ENCODE data around the gene RAPGEF1. TPM values are rescaled to one million over a fixed set of nuclear protein-coding genes. Genes with fewer than 3 reads are reported as not detected.

Gene RAPGEF1
- total RNA-seq, 1 donor from 2014 or later, result 19.8 TPM

GRCh38 chr9:131582466-131583336 lies 157.2 kb downstream of the RAPGEF1 start:
- H3K4me3 ChIP-seq (ENCODE audit: low read length in 3 of 3), result no peak overlapping the region
- no peak overlapping the region for H3K27ac ChIP-seq (ENCODE audit: low read depth, low read length)
- H3K9ac ChIP-seq (ENCODE audit: low read depth in 1 of 3, low read length in 3 of 3), result no peak overlapping the region
- H3K27me3 ChIP-seq (ENCODE audit: control insufficient read depth in 3 of 3, insufficient read depth in 3 of 3, low read length in 3 of 3), result no peaks in the 10 kb centered on the region
- H3K9me3 ChIP-seq (ENCODE audit: control insufficient read depth in 3 of 3, low read length in 3 of 3), result no peaks in the 10 kb centered on the region
- H3K36me3 ChIP-seq (ENCODE audit: control insufficient read depth in 3 of 3, insufficient read depth in 3 of 3, low read length in 3 of 3), result peaks cover 67 to 71% (median 68%) of the 10 kb centered on the region in 3 donors
- peaks cover 2 to 11% (median 9%) of the 10 kb centered on the region in 3 donors for H3K4me1 ChIP-seq (ENCODE audit: control insufficient read depth in 3 of 3, insufficient read depth in 3 of 3, low read length in 3 of 3)

- H3K36me3 ChIP-seq (ENCODE audit: control insufficient read depth in 3 of 3, insufficient read depth in 3 of 3, low read length in 3 of 3), result peaks cover 65 to 67% (median 67%) of the 10 kb centered on the region in 3 donors
- H3K9me3 ChIP-seq (ENCODE audit: control insufficient read depth in 3 of 3, low read length in 3 of 3), result no peaks in the 10 kb centered on the region
- no peak overlapping the region for H3K9ac ChIP-seq (ENCODE audit: low read depth in 1 of 3, low read length in 3 of 3)
- H3K4me1 ChIP-seq (ENCODE audit: control insufficient read depth in 3 of 3, insufficient read depth in 3 of 3, low read length in 3 of 3), result peaks cover 2 to 11% (median 9%) of the 10 kb centered on the region in 3 donors
- no peaks in the 10 kb centered on the region for H3K27me3 ChIP-seq (ENCODE audit: control insufficient read depth in 3 of 3, insufficient read depth in 3 of 3, low read length in 3 of 3)
- no peak overlapping the region for H3K27ac ChIP-seq (ENCODE audit: low read depth, low read length)
- H3K4me3 ChIP-seq (ENCODE audit: low read length in 3 of 3), result no peak overlapping the region
Measured at GRCh38 chr9:131582056-131582455, 157.8 kb downstream of the RAPGEF1 start.

GRCh38 chr9:131580358-131580757 lies 159.5 kb downstream of the RAPGEF1 start:
- H3K4me3 ChIP-seq (ENCODE audit: low read length in 3 of 3), result no peak overlapping the region
- H3K36me3 ChIP-seq (ENCODE audit: control insufficient read depth in 3 of 3, insufficient read depth in 3 of 3, low read length in 3 of 3), result peaks cover 64 to 70% (median 68%) of the 10 kb centered on the region in 3 donors
- H3K4me1 ChIP-seq (ENCODE audit: control insufficient read depth in 3 of 3, insufficient read depth in 3 of 3, low read length in 3 of 3), result peaks cover 2 to 11% (median 9%) of the 10 kb centered on the region in 3 donors
- no peaks in the 10 kb centered on the region for H3K27me3 ChIP-seq (ENCODE audit: control insufficient read depth in 3 of 3, insufficient read depth in 3 of 3, low read length in 3 of 3)
- peak overlapping the region in 1 of 3 donors; percentile 40 for H3K9ac ChIP-seq (ENCODE audit: low read depth in 1 of 3, low read length in 3 of 3)
- H3K27ac ChIP-seq (ENCODE audit: low read depth, low read length), result no peak overlapping the region
- H3K9me3 ChIP-seq (ENCODE audit: control insufficient read depth in 3 of 3, low read length in 3 of 3), result no peaks in the 10 kb centered on the region

DNA sequence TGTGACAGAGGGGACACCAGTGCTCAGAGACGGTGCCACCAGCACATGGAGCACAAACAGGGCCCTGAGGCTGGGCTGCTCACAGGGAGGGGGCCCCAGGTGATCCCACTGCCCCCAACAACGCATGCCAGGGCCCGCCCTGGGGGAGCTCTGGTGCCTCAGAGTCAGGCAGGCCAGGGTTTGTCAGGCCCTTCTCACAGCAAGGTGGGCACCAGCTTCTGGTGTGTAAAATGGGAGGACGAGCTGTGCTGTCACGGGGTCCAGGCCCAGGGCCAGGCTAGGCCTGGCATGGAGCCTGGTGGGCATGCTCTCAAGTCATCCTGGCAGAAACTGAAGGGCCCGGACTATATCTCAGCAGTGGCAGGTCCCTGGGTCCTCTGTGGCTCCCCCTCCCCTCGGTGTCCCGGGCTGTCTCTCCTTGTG lies 160.1 kb downstream of the RAPGEF1 start:
- Histone ChIP-seq H3K4me3 (ENCODE audit: low read length in 3 of 3) (no peak overlapping the region), H3K9ac (ENCODE audit: low read depth in 1 of 3, low read length in 3 of 3) (peak overlapping the region in 1 of 3 donors; percentile 40), H3K36me3 (ENCODE audit: control insufficient read depth in 3 of 3, insufficient read depth in 3 of 3, low read length in 3 of 3) (peaks cover 61 to 69% (median 68%) of the 10 kb centered on the region in 3 donors), H3K27me3 (ENCODE audit: control insufficient read depth in 3 of 3, insufficient read depth in 3 of 3, low read length in 3 of 3) (no peaks in the 10 kb centered on the region), H3K27ac (ENCODE audit: low read depth, low read length) (no peak overlapping the region), H3K4me1 (ENCODE audit: control insufficient read depth in 3 of 3, insufficient read depth in 3 of 3, low read length in 3 of 3) (peaks cover 2 to 11% (median 9%) of the 10 kb centered on the region in 3 donors), H3K9me3 (ENCODE audit: control insufficient read depth in 3 of 3, low read length in 3 of 3) (no peaks in the 10 kb centered on the region)

DNA sequence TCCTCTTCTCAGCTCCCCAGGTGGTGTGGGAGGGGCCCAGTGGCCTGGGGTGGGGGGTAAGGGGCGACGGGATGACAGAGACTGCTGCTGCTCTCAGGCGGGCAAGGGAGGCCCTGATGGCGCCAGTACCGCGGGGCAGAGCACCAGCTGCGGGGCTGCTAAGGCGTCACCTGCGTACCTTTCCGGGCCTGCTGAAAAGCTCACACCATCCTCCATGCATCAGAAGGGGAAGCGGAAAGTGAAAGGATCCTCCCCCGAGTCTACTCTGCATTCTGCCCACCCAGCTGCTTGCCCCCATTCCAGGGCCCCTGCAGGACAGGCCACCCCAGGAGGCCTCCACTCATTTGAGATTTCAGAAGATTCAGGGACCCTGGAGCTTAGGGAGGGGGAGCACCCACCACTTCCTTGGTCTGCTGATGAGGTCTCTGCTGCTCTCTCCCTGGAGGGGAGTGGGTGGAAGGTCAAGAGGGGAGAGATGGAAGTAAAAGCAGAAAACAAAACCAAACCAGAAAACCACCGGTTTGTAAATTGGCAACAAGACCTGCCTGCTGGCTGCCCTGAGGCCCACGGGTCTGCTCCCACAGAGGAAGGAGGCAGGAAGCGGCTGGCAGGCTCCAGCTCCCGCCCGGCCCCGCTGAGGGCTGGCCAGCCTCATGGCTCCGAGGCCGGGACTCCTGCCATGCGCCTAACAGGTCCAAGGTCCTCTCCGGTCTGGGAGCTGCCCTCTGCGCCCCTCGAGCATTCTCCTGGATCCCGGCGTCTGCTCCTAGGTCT lies 161.0 kb downstream of the RAPGEF1 start:
- Histone ChIP-seq H3K36me3 (ENCODE audit: control insufficient read depth in 3 of 3, insufficient read depth in 3 of 3, low read length in 3 of 3) (peaks cover 52 to 65% (median 59%) of the 10 kb centered on the region in 3 donors), H3K27ac (ENCODE audit: low read depth, low read length) (no peak overlapping the region), H3K27me3 (ENCODE audit: control insufficient read depth in 3 of 3, insufficient read depth in 3 of 3, low read length in 3 of 3) (no peaks in the 10 kb centered on the region)

DNA sequence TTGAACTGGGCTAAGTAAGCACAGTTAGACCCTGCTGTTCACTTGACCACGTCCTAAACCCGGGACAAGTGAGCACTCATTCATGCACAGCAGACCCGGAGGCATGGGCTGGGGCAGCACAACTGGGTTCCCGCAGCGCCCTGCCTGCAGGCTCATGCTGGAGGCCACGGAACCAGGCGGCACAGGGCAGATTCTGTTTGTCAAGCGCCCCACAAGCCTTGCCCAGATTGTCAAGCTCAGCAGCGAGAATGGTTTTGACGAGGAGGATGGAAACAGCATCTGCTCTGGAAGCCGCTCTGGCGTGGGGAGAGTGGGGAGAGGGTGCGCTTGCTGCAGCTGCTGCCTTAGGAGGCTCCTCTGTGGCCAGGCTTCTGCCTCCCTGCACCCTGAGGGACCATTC lies 161.9 kb downstream of the RAPGEF1 start:
- H3K27me3 ChIP-seq (ENCODE audit: control insufficient read depth in 3 of 3, insufficient read depth in 3 of 3, low read length in 3 of 3), result no peaks in the 10 kb centered on the region
- no peak overlapping the region for H3K4me3 ChIP-seq (ENCODE audit: low read length in 3 of 3)
- H3K9ac ChIP-seq (ENCODE audit: low read depth in 1 of 3, low read length in 3 of 3), result no peak overlapping the region
- peaks cover 45 to 61% (median 52%) of the 10 kb centered on the region in 3 donors for H3K36me3 ChIP-seq (ENCODE audit: control insufficient read depth in 3 of 3, insufficient read depth in 3 of 3, low read length in 3 of 3)
- peaks cover 2 to 11% (median 9%) of the 10 kb centered on the region in 3 donors for H3K4me1 ChIP-seq (ENCODE audit: control insufficient read depth in 3 of 3, insufficient read depth in 3 of 3, low read length in 3 of 3)
- H3K27ac ChIP-seq (ENCODE audit: low read depth, low read length), result no peak overlapping the region
- H3K9me3 ChIP-seq (ENCODE audit: control insufficient read depth in 3 of 3, low read length in 3 of 3), result no peaks in the 10 kb centered on the region

More for the DNA sequence above, 161.0 kb downstream of the RAPGEF1 start:
- Histone ChIP-seq H3K4me3 (ENCODE audit: low read length in 3 of 3) (no peak overlapping the region), H3K9ac (ENCODE audit: low read depth in 1 of 3, low read length in 3 of 3) (no peak overlapping the region), H3K9me3 (ENCODE audit: control insufficient read depth in 3 of 3, low read length in 3 of 3) (no peaks in the 10 kb centered on the region), H3K4me1 (ENCODE audit: control insufficient read depth in 3 of 3, insufficient read depth in 3 of 3, low read length in 3 of 3) (peaks cover 2 to 11% (median 9%) of the 10 kb centered on the region in 3 donors)

DNA sequence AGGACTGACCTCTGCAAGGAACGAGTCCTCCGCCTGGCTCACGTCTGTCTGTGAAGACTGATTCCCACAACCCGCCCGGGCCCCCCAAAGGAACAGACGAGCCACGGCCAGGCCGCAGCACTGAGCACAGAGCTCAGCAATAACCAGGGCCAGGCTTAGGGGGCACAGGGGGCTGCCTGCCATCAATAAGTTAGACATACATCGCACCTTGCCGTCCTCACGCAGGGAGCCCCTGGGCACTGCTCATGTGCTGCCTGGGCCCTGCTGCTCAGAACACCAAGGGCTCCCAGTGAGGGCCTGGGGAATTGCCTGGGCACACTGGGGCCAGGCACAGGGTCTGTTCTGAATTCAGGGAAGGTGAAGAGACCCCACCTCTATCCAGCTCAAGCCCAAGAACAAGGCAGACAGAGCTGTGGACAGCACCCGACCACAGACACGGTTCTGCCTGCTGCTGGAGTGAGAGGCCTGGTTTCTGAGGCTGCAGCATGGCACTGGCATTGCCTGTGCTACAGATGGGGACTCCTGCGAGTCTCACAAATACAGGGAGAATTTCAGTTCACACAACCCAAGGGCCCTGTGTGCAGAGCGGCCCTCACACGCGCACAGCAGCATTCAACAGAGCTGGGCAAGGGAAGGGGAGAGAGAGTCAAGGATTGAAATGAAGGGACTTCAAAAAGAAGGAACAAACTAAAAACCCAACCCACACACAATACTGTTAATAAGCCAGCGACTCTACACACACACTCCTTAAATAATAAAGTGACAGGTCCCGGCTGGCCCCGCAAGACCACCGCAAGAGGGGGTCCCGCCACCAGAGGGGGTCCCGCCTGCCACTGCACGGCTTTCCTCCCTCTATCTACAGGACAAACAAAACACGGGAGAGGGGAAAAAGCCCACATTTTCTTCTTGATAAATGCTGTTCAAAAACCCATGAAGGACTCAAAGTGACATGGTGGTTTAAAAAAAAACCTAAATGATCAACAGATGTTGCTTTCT lies 162.6 kb downstream of the RAPGEF1 start:
- Histone ChIP-seq H3K4me3 (ENCODE audit: low read length in 3 of 3) (no peak overlapping the region), H3K9me3 (ENCODE audit: control insufficient read depth in 3 of 3, low read length in 3 of 3) (no peaks in the 10 kb centered on the region), H3K27ac (ENCODE audit: low read depth, low read length) (no peak overlapping the region), H3K36me3 (ENCODE audit: control insufficient read depth in 3 of 3, insufficient read depth in 3 of 3, low read length in 3 of 3) (peaks cover 40 to 59% (median 45%) of the 10 kb centered on the region in 3 donors), H3K9ac (ENCODE audit: low read depth in 1 of 3, low read length in 3 of 3) (no peak overlapping the region), H3K27me3 (ENCODE audit: control insufficient read depth in 3 of 3, insufficient read depth in 3 of 3, low read length in 3 of 3) (no peaks in the 10 kb centered on the region), H3K4me1 (ENCODE audit: control insufficient read depth in 3 of 3, insufficient read depth in 3 of 3, low read length in 3 of 3) (peaks cover 2 to 11% (median 9%) of the 10 kb centered on the region in 3 donors)

DNA sequence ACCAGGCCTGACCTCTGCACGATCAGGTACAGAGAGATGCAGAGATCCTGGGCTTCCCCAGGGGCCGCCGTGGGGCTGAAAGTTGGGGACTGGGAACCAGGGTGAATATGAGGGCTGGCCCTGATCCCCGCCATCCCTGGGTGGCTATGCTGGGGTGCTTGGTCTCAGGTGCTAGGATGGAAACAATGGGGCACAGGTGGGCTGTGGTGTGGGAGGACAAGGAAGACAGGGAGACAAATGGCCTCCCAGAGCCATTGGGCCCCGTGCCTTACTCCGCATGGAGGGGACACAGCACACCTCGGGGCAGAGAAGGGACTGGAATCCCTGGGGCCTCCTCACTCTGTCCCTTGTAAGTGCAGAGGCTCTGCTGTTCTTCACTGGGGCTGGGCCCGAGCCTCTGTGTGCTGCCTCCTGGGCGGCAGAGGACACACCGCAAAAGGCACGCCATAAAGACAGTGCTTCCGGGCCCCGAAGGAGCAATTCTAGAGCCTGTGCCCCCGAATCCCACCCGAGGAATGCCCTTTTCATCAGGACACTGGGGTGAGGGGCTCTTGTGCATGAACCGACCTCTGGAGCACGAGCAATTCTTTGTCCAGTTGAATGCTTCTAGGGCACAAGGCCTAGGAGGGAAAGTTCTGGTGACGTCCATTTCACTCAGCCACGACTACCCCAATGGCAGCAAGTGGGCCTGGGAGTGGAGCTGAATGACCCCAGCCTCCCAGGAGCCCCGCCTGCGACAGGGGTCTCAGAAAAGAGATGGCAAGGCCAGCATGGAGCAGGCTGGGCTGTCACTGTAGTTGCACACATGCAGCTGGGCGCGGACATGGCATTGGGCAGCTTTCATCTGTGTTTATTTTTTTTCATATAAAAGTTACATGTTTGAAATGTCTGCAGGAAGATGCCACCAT lies 163.7 kb downstream of the RAPGEF1 start:
- no peaks in the 10 kb centered on the region for H3K9me3 ChIP-seq (ENCODE audit: control insufficient read depth in 3 of 3, low read length in 3 of 3)
- no peak overlapping the region for H3K27ac ChIP-seq (ENCODE audit: low read depth, low read length)
- peaks cover 2 to 11% (median 9%) of the 10 kb centered on the region in 3 donors for H3K4me1 ChIP-seq (ENCODE audit: control insufficient read depth in 3 of 3, insufficient read depth in 3 of 3, low read length in 3 of 3)
- no peaks in the 10 kb centered on the region for H3K27me3 ChIP-seq (ENCODE audit: control insufficient read depth in 3 of 3, insufficient read depth in 3 of 3, low read length in 3 of 3)
- H3K4me3 ChIP-seq (ENCODE audit: low read length in 3 of 3), result no peak overlapping the region
- no peak overlapping the region for H3K9ac ChIP-seq (ENCODE audit: low read depth in 1 of 3, low read length in 3 of 3)
- H3K36me3 ChIP-seq (ENCODE audit: control insufficient read depth in 3 of 3, insufficient read depth in 3 of 3, low read length in 3 of 3), result peaks cover 35 to 53% (median 43%) of the 10 kb centered on the region in 3 donors
